HG02938 (cell line): ENCODE results near the gene PLEKHM2.
A peak's percentile ranks its signal among the peaks of the same experiment; 100 is the strongest.

ENCODE experiments used
- ATAC-seq: cut with Tn5 transposase; IDR thresholded peaks from one replicate; pipeline ENCODE4 v1.9.1; 2021; ENCODE audit warnings: mild to moderate bottlenecking, moderate library complexity; ENCODE audit not compliant: unreplicated experiment

Gene PLEKHM2

DNA sequence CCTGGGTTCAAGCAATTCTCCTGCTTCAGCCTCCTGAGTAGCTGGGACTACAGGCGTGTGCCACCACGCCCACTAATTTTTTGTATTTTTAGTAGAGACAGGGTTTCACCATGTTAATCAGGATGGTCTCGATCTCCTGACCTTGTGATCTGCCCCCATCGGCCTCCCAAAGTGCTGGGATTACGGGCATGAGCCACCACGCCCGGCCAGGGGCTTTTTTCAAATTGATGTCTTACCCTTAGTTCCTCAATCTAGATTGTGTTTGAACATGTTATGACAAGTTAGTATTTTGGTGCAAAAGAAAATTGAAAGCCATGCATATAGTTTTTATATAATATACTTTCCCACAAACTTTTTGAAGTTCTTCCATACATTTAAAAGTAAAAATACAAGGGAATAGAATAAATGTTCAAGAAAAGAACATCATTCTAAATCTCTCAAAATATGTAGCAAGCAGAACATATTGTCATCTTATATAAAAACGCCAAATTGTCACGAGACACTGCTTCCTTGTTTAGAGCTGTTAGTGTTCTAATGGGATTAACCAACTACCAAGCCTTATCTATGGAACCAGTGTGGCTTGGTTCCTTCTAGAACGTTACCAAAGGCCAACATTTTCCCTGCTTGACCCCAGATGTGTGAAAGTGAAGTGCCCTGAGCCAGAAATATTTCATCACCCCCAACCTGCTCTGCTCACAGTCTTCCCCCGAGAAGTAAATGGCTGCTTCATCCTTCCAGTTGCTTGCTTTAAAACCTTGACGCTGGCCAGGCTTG lies 9.5 kb upstream of the PLEKHM2 start:
- ATAC-seq = no peak

- no peak for ATAC-seq
These were observed 8.1 kb upstream of the PLEKHM2 start for GRCh38 chr1:15676010-15676409.

- ATAC-seq = no peak
These were observed 7.1 kb upstream of the PLEKHM2 start for GRCh38 chr1:15676688-15677661.

- ATAC-seq = no peak
These were observed 5.5 kb upstream of the PLEKHM2 start for GRCh38 chr1:15678578-15678977.

GRCh38 chr1:15680131-15680530 lies 4.0 kb upstream of the PLEKHM2 start:
- no peak for ATAC-seq

DNA sequence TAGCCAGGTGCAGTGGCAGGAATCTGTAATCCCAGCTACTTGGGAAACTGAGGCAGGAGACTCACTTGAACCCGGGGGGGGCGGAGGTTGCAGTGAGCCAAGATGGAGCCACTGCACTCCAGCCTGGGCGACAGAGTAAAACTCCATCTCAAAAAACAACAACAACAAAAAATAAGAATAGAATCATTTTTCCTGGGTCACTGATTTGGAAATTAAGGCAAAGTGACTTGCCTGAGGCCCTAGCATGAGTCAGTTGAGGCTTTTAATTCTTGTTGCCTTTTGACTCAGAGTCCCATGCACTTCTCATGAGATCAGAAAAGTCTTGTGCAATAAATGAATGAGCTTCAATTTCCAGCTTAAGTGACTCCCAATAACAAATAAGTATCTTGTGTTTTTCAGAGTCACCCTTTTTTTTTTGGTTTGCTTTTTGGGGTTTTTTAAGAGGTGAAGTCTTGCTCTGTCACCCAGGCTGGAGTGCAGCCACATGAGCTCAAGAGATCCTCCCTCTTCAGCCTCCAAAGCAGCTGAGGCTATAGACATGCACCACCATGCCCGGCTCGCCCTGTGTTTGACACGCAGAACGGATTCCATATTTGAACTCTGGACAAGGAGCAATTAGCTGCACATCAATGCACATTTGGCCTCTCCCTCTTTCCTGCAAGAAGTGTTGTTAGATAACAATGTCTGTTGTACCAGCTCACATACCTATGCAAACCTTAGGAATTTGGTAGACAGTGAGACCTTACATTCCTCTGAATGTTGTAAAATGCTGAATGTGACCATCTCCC lies 3.4 kb upstream of the PLEKHM2 start:
- no peak for ATAC-seq

DNA sequence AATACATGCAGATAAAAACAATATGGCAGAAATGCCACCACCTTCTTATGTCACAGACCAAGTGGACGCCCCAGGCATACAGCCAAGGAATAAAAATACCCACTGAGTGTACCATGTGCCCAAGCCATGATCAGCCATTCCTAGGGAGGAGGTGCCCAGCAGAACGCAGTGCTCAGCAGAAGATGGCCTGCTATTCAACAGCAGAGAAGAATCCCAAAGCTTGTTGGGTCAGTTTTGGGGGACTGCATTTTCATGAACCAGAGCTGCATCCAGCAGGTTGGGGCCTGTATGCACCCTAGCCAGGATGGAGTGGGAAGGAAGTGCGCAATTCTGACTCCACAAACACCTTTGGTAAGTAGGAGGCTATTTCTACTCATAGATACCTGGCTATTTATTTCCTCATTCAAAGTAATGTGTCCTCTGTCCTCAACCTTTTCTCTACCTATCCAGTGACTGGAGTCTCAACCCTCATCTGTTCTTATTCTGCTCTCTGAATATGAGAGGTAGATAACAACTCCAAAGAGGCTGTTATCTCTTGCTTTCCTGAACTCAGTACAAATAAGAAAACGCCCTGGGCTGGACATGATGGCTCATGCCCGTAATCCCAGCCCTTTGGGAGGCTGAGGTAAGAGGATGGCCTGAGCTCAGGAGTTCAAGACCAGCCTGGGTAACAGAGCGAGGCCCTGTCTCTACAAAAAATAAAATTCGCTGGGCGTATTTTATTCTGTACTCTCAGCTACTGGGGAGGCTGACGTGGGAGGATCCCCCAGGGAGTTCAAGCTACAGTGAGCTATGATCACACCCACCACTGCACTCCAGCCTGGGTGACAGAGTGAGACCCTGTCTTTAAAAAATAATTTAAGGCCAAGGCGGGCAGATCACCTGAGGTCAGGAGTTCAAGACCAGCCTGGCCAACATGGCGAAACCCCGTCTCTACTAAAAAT lies 2.5 kb upstream of the PLEKHM2 start:
- ATAC-seq = no peak

- ATAC-seq = no peak
These were observed 1.2 kb upstream of the PLEKHM2 start for GRCh38 chr1:15682936-15683341.

DNA sequence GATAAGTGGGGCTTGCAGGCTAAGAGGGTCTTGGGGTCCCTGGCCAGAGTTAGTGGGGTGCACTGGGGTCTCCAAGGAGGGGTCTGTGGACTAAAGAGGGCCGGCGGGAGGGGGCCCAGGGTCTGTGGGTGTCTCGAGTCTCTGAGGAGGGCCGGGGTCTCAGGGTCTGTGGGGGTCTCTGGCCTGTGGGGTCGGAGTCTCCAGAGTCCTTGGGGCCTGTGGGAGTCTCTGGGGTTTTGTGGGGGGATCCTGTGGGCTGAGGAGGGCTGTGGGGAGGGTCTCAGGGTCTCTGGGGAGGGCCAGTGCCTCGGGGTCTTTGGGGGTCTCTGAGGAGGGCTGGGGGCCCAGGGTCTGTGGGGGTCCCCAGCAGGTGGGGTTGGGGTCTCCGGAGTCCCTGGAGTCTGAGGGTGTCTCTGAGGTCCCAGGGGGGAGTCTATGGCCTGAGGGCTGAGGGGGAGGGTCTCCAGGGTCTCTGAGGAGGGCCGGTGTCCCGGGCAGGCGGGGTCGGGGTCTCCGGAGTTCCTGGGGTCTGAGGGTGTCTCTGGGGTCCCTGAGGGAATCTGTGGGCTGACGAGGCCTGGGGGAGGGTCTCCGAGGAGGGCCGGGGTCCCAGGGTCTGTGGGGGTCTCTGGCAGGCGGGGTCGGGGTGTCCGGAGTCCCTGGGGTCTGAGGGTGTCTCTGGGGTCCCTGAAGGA lies 628 bp upstream of the PLEKHM2 start:
- no peak for ATAC-seq

DNA sequence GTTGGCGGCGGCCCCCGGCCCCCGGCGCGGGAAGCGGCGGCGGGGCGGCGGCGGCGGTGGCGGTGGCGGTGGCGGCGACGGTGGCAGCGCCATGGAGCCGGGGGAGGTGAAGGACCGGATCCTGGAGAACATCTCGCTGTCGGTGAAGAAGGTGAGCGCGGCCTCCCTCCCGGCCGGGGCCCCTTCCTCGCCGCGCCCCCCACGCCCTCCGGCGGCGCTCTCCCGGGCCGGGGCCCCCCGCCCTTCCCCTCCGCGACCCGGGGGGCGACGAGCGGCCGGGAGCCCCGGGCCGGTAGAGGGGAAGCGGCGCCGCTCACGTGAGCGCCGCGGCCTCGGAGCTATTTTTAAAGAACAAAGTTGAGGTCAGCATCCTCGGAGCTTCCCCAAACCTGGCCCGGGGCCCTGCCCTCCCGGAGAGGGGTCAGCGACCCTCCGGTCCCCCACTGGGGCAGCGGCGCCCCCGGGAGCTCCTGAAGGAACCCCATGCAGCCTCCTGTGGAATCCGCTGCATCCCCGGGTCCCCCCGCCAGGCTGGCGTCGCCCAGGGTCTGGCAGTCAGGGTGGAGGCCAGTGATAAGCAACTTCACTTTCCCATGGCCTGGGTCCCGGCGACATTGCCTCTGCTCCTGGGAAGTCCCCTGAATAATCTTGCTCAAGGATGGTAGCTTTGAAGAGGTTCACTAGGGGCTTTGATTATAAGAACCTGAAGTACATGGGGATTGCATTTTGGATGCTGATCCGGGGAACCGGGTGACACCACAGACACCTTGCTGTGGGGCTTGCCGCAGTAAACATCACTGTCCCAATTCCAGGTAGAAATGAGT lies 560 bp downstream of the PLEKHM2 start:
- ATAC-seq = no peak

GRCh38 chr1:15685820-15686219 lies 1.7 kb downstream of the PLEKHM2 start:
- no peak for ATAC-seq

GRCh38 chr1:15687446-15687845 lies 3.3 kb downstream of the PLEKHM2 start:
- no peak for ATAC-seq

DNA sequence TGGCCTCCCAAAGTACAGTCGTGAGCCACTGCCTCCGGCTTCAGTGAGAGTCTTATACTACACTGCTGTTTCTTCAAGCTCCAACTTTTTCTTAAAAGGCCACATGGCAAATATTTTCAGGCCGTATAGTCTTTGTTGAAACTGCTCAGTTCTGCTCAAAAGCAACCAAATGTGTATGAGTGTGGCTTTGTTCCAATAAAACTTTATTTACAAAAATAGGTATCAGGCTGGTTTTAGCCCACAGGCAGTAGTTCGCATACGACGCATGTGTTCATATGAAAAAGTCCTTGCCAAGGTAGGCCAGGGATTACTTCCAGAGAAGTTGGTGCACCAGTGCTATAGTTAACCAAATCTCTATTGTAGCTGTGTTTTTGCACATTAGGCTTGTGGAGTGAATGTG lies 6.2 kb downstream of the PLEKHM2 start:
- no peak for ATAC-seq

DNA sequence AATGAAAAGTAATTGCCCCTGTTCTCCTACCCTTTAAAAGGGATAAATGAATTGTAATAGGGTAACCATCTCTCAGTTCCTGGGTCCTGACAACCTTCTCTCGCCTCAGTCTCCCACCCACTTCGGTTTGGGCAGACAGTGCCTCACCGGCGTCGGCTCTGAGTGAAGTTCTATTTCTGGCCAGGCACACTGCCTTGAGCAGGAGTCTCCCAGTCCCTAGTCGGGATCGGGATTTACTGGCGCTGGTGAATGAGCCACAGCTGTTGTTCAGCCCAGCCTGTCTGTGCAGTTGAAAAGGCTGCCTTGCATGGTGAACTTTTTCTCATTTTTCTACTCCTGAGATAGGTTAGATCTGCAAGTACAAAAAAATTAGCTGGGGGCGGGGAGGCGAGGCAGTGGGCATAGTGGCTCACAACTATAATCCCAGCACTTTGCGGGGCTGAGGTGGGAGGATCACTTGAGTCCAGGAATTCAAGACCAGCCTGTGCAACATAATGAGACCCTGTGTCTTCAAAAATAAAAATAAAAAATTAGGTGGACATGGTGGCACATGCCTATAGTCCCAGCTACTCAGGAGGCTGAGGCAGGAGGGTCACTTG lies 7.4 kb downstream of the PLEKHM2 start:
- ATAC-seq = no peak

DNA sequence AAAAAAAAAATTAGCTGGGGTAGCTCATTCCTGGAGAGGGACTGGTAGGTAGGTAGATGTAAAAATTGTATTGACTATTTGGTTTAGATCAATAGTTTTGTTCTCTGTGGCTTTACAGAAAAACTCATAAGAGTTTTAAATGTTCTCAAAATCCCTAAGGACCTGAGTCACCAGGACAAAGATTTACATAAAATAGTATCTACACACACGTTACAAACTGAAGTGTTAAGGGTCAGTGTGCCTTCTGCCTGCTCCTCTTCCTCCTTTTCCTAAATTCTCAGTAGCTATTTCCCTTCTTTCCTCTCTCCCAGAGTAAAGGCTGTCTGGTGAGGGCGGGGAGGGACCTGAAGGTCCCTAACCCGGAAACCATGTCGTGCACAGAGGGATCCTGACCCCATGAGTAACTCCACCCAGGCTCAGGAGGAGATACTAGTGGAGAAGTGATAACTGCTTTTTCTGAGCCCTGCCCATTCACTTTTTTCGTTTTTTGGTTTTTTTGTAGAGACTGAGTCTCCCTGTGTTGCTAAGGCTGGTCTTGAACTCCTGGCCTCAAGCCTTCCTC lies 8.1 kb downstream of the PLEKHM2 start:
- no peak for ATAC-seq

DNA sequence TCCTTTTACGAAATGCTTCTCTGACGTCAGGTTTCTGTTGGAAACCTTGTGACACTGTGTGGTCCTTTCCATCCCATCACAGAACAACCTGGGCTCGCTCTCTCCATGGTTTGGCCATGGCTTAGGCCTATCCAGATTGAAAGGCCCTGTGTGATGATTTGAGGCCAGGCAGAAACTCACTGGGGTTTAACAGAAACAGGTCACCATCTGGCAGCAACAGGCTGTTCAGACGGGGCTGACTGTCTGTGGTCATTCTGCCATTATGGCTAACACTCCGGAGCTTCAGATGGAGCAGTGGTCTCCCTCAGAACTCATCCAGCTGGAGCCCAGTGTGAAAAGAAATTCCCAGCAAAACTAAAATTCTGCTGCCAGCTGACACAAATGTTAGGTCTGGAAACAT lies 9.3 kb downstream of the PLEKHM2 start:
- ATAC-seq = no peak

- ATAC-seq = peak; percentile 87
These were observed 12.9 kb downstream of the PLEKHM2 start for GRCh38 chr1:15696956-15697521.

DNA sequence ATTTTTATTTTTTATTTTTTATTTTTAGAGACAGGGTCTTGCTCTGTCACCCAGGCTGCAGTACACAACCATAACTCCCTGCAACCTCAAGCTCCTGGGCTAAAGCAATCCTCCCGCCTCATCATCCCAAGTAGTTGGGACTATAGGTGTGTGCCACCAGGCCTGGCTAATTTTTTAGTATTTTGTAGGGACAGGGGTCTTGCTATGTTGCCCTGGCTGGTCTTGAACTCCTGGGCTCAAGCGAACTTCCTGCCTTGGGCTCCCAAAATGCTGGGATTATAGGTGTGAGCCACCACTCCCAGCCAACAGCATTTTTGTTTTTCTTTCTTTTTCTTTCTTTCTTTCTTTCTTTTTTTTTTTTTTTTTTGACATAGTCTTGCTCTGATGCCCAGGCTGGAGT lies 14.1 kb downstream of the PLEKHM2 start:
- no peak for ATAC-seq
